K562 (cell line): ENCODE measurements around the gene ITGAE.

Experiments used
- CEBPZ ChIP-seq: fragments of 150-350 bp; IDR thresholded peaks from 2 replicates; pipeline ENCODE4 v1.6.1; 2014; ENCODE audit warnings: low read depth, mild to moderate bottlenecking, low read length, borderline replicate concordance
- MTA2 ChIP-seq: fragments of 450-650 bp; IDR thresholded peaks from 2 replicates; pipeline ENCODE4 v1.6.1; 2016; ENCODE audit warnings: low read depth
- PTRF ChIP-seq: fragments of 450-650 bp; IDR thresholded peaks from 2 replicates; pipeline ENCODE4 v1.6.1; 2016; ENCODE audit warnings: mild to moderate bottlenecking, missing genetic modification characterization, missing compliant biosample characterization
- SMAD3 ChIP-seq: fragments of 450-650 bp; formaldehyde crosslinking; conservative IDR thresholded peaks from 2 replicates; pipeline ENCODE4 v1.4.0; 2020; ENCODE audit warnings: mild to moderate bottlenecking
- TF ChIP-seq, protein P1 (sequence below): sonication (generic); formaldehyde crosslinking; IDR thresholded peaks from 2 replicates; pipeline ENCODE4 v1.8.1; 2023; ENCODE audit warnings: mild to moderate bottlenecking, missing genetic modification reagents, moderate library complexity

DNA sequence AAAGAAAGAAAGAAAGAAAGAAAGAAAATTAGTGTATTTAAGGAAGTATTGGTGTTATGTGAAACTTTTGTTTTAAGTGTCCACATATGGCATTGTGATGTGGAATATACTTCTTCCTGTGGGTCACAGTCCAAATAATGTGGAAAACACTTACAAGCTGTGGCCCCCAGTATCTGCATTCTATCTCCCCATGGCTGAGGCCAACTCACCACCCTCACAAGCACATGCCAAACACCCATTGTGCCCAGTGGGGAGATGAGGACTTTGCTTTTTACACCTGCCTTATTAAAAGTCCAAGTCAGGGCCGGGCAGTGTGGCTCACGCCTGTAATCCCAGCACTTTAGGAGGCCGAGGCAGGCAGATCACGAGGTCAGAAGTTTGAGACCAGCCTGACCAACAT is 101.0 kb downstream of the ITGAE start:
- no peak for TF ChIP-seq SMAD3 (CRISPR knock-in tag)
- TF ChIP-seq PTRF (tag): no peak
- TF ChIP-seq, protein P1, sequence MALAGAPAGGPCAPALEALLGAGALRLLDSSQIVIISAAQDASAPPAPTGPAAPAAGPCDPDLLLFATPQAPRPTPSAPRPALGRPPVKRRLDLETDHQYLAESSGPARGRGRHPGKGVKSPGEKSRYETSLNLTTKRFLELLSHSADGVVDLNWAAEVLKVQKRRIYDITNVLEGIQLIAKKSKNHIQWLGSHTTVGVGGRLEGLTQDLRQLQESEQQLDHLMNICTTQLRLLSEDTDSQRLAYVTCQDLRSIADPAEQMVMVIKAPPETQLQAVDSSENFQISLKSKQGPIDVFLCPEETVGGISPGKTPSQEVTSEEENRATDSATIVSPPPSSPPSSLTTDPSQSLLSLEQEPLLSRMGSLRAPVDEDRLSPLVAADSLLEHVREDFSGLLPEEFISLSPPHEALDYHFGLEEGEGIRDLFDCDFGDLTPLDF (CRISPR knock-in tag): no peak
- no peak for TF ChIP-seq CEBPZ
- no peak for TF ChIP-seq MTA2
